B cell (primary cell): Measurements from ENCODE around the gene ZNF773. TPM values are rescaled to one million over a fixed set of nuclear protein-coding genes. Genes with fewer than 3 reads are reported as not detected.
A peak's percentile ranks its signal among the peaks of the same experiment; 100 is the strongest.
"Not testable (repeated sequence)": the region's sequence is repeated elsewhere in the genome, so short reads cannot be mapped to it uniquely, and the experiment has no call there.

Source experiments
- ATAC-seq: fragments of 200-7000 bp; cut with Tn5 transposase; one replicate; pipeline ENCODE4 v1.10.0; 2021; ENCODE audit warnings: low read depth, mild to moderate bottlenecking, moderate number of reproducible peaks, moderate library complexity
- CTCF ChIA-PET: fragments of 350-600 bp; sonication (Branson Sonifier 250); formaldehyde crosslinking; loops from one replicate; lab custom pipeline; 2021; ENCODE audit warnings: antibody characterized with exemption, inconsistent platforms; lab: Charles Lee
- POLR2A ChIA-PET: fragments of 350-600 bp; sonication (Branson Sonifier 250); formaldehyde crosslinking; loops from one replicate; lab custom pipeline; 2021; ENCODE audit warnings: antibody characterized with exemption; lab: Charles Lee
- DNase-seq: peaks from one replicate; pipeline ENCODE4 v3.0.0; 2013
- H2AFZ ChIP-seq: 2 replicates; pipeline ENCODE4 v1.6.1; 2012; ENCODE audit warnings: mild to moderate bottlenecking, low read depth, low read length; ENCODE audit not compliant: insufficient read depth, poor library complexity, severe bottlenecking
- H3K27ac ChIP-seq, 2 donors: 1 replicate in 1 of 2; 2 replicates in 1 of 2; pipeline ENCODE4 v1.5.1; 2012 to 2013; ENCODE audit warnings: low read length in 2 of 2, mild to moderate bottlenecking in 2 of 2, moderate library complexity in 1 of 2
- H3K27me3 ChIP-seq, 4 experiments: fragments of 200-600 bp in 1 of 4; sonication (generic) in 1 of 4; replicated peaks in 1 of 4; 1 replicate in 2 of 4; 2 replicates in 2 of 4; pipeline versions ENCODE4 v1.6.1 to v1.7.0; 2013 to 2016; ENCODE audit warnings: low read length in 3 of 4, mild to moderate bottlenecking in 2 of 4, mixed read lengths in 1 of 4, moderate library complexity in 1 of 4; ENCODE audit not compliant: insufficient read depth in 4 of 4, control insufficient read depth in 3 of 4; ENCODE audit errors: control extremely low read depth in 1 of 4
- H3K36me3 ChIP-seq, 2 experiments: replicated peaks in 1 of 2; 1 replicate in 1 of 2; 2 replicates in 1 of 2; pipeline versions ENCODE4 v1.6.1 to v1.7.1; 2013; ENCODE audit warnings: low read length in 1 of 2; ENCODE audit not compliant: insufficient read depth in 2 of 2, control insufficient read depth in 1 of 2; ENCODE audit errors: control extremely low read depth in 1 of 2, extremely low read depth in 1 of 2
- H3K4me1 ChIP-seq, 2 donors: fragments of 200-600 bp in 1 of 2; sonication (generic) in 1 of 2; 1 replicate in 1 of 2; 2 replicates in 1 of 2; pipeline versions ENCODE4 v1.5.1 to v1.6.1; 2013 to 2017; ENCODE audit warnings: low read length in 2 of 2; ENCODE audit not compliant: control insufficient read depth in 2 of 2, insufficient read depth in 2 of 2
- H3K4me2 ChIP-seq: replicated peaks from 2 replicates; pipeline ENCODE3; 2012; ENCODE audit warnings: mild to moderate bottlenecking, low read depth, low read length; ENCODE audit not compliant: poor library complexity, severe bottlenecking
- H3K4me3 ChIP-seq, 5 experiments: fragments of 200-600 bp in 1 of 5; sonication (generic) in 1 of 5; 1 replicate in 3 of 5; 2 replicates in 2 of 5; pipeline versions ENCODE4 v1.5.1 to v1.7.0; 2011 to 2016; ENCODE audit warnings: low read length in 4 of 5, mild to moderate bottlenecking in 4 of 5, low read depth in 2 of 5, control low read depth in 1 of 5, moderate library complexity in 1 of 5; ENCODE audit not compliant: insufficient read depth in 1 of 5; ENCODE audit errors: control extremely low read depth in 1 of 5, extremely low read depth in 1 of 5
- H3K79me2 ChIP-seq: fragments of 200-600 bp; sonication (generic); one replicate; pipeline ENCODE4 v1.6.0; 2016; ENCODE audit warnings: low read length; ENCODE audit not compliant: control insufficient read depth, insufficient read depth
- H3K9ac ChIP-seq: fragments of 200-600 bp; sonication (generic); 2 replicates; pipeline ENCODE4 v1.6.1; 2017; ENCODE audit warnings: mild to moderate bottlenecking, low read length, moderate library complexity
- H3K9me3 ChIP-seq, 3 donors: one replicate each; pipeline versions ENCODE4 v1.6.1 to v1.7.1; 2013; ENCODE audit warnings: low read length in 2 of 3; ENCODE audit not compliant: control insufficient read depth in 2 of 3, insufficient read depth in 1 of 3; ENCODE audit errors: control extremely low read depth in 1 of 3
- H4K20me1 ChIP-seq: 2 replicates; pipeline ENCODE4 v1.6.0; 2012; ENCODE audit warnings: mild to moderate bottlenecking, low read length; ENCODE audit not compliant: insufficient read depth, control insufficient read depth, poor library complexity, severe bottlenecking
- H3K27ac Mint-ChIP-seq: one replicate; pipeline ENCODE4 v1.8.0; 2021; ENCODE audit warnings: mixed read lengths
- H3K27me3 Mint-ChIP-seq: one replicate; pipeline ENCODE4 v1.8.0; 2021; ENCODE audit warnings: mixed read lengths
- H3K4me1 Mint-ChIP-seq: one replicate; pipeline ENCODE4 v1.8.0; 2021; ENCODE audit warnings: mixed read lengths
- H3K4me3 Mint-ChIP-seq: one replicate; pipeline ENCODE4 v1.8.0; 2021; ENCODE audit warnings: mixed read lengths
- H3K9me3 Mint-ChIP-seq: one replicate; pipeline ENCODE4 v1.8.0; 2022; ENCODE audit warnings: mixed read lengths; ENCODE audit not compliant: insufficient read depth
- CTCF ChIP-seq: fragments of 200-600 bp; IDR thresholded peaks from one replicate; pipeline ENCODE4 v1.8.0; 2022; ENCODE audit warnings: antibody characterized with exemption, mild to moderate bottlenecking
- WGBS: methylation state at CpG from one replicate; pipeline ENCODE4 v1.1.5; 2013; ENCODE audit warnings: missing lambda C conversion rate; ENCODE audit not compliant: insufficient coverage; 5-methylcytosine and 5-hydroxymethylcytosine counted together
- intact Hi-C: fragments of 100-400 bp; cut with micrococcal nuclease; formaldehyde crosslinking; loops from one replicate; pipeline ENCODE4 v1.10.0; 2022
- polyA plus RNA-seq: library from polyadenylated mRNA; depleted of rRNA; stranded (reverse); fragments of >200 nt; gene quantifications from 2 replicates; pipeline ENCODE4 v1.2.3, GENCODE V29; 2012
- total RNA-seq, 2 donors: library from RNA; stranded (reverse); fragments of 120-200 nt in 1 of 2; gene quantifications; 1 replicate in 1 of 2; 2 replicates in 1 of 2; pipeline versions ENCODE4 v1.2.3 to v1.2.4, GENCODE V29; 2013 to 2022

ZNF773 gene
- total and polyA plus RNA-seq, 2 donors (not counting 1 experiment from before 2014, with no cell fraction given) = 12.6 to 28.6 TPM

GRCh38 chr19:57499332-57499679, 432 bp upstream of the ZNF773 start:
- H4K20me1 ChIP-seq, H3K27me3 ChIP-seq, H3K4me1 ChIP-seq, H3K27me3 Mint-ChIP-seq, CTCF ChIA-PET, ATAC-seq: not testable (repeated sequence)
- peak; percentile 49 for DNase-seq
- Mint-ChIP-seq H3K27ac (peak overlapping the region; percentile 87), H3K9me3 (peaks cover 10% of the 10 kb centered on the region), H3K4me1 (peaks cover 24% of the 10 kb centered on the region), H3K4me3 (peak overlapping the region; percentile 74)
- peaks cover 4 to 14% of the 10 kb centered on the region in 2 experiments for H3K36me3 ChIP-seq
- peak; percentile 38 for TF ChIP-seq CTCF
- H3K4me3 ChIP-seq = peak overlapping the region in 2 of 5 experiments; percentile 62 to 65
- intact Hi-C loops = loop anchor here (1.0 kb wide), 6 partner anchors 12 to 134 kb away; partner anchors contain the start of genes ZNF211, ZNF419, ZNF549 and ZNF749
- peak overlapping the region; percentile 76 for H3K9ac ChIP-seq
- H3K27ac ChIP-seq = peak overlapping the region in 1 of 2 donors; percentile 83
- H3K4me2 ChIP-seq = peak overlapping the region; percentile 65
- peaks cover 38% of the 10 kb centered on the region for H3K79me2 ChIP-seq
- peak overlapping the region; percentile 76 for H2AFZ ChIP-seq
- peaks cover 3 to 34% (median 13%) of the 10 kb centered on the region in 3 donors for H3K9me3 ChIP-seq
- POLR2A ChIA-PET = interaction anchor here (0.7 to 1.0 kb wide), 2 partner anchors 28 to 67 kb away, joined by 4 read pairs; partner anchors contain the start of gene ZNF549

- peak overlapping the region; percentile 72 for H3K4me2 ChIP-seq
Measured at GRCh38 chr19:57500400-57500799, 662 bp downstream of the ZNF773 start.

More at GRCh38 chr19:57500400-57500799, 662 bp downstream of the ZNF773 start:
- Histone ChIP-seq H3K36me3 (peaks cover 6 to 20% of the 10 kb centered on the region in 2 experiments), H3K79me2 (peaks cover 40% of the 10 kb centered on the region), H3K9ac (peak overlapping the region; percentile 76), H3K4me3 (peak overlapping the region in 4 of 5 experiments; percentile 3 to 70 (median 44)), H3K9me3 (peaks cover 3 to 29% (median 13%) of the 10 kb centered on the region in 3 donors)
- Mint-ChIP-seq H3K4me3 (peak overlapping the region; percentile 87), H3K27ac (peak overlapping the region; percentile 64), H3K9me3 (peaks cover 10% of the 10 kb centered on the region), H3K4me1 (peaks cover 24% of the 10 kb centered on the region)
- 0% methylated on average over 1 of the region's 4 CpGs for WGBS
- H3K27me3 ChIP-seq, H3K27me3 Mint-ChIP-seq, DNase-seq, CTCF ChIA-PET, intact Hi-C loops, ATAC-seq, H3K4me1 ChIP-seq, H4K20me1 ChIP-seq, H2AFZ ChIP-seq, H3K27ac ChIP-seq: not testable (repeated sequence)
- POLR2A ChIA-PET = interaction anchor here (0.7 to 1.0 kb wide), 2 partner anchors 27 to 863 kb away, joined by 3 to 4 read pairs; partner anchors contain the start of gene ZNF549
